ENCODE data around the gene CRTC1.

Gene CRTC1

DNA sequence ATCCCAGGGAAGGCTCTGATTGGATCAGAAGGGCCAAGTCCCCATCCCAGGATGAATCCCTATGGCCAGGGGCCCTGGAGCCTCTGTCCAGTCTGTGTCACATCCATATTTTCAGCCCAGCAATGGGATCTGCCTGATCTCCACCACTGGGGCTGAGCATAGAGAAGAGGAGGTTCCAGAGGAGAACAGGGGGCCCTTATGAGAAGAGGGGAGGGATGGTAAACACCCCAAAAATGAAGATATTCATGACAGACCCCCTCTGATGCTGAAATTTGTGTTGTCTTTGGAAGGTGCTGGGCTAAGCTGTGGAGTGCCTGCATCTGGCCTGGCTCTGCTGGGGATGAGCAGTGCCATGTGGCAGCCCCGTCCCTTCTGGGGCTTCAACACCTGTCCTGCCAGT is 32.2 kb upstream of the CRTC1 start:
- DNase-seq (ENCODE audit: low read depth in 3 of 3) = no peak

DNA sequence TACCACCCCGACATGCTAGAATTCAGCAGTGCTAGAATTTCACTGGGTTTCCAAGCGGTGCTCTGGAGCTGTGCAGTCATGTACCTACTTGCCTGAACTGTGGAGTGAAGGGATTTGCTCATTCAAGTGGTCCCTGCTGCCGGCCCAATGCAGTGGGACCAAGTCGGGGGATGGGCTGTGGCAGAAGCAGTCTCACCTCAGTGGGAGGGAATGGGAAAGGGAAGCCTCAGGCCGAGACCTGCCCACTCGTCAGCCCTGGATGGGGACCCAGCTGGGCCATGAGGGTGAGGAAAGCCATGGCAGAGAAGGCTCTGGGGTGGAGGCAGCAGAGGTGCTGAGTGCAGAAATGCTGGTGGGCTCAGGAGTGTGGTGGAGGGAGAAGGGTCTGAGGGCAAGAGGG is 31.7 kb upstream of the CRTC1 start:
- DNase-seq (ENCODE audit: low read depth in 3 of 3) = no peak

- no peak for DNase-seq (ENCODE audit: low read depth in 3 of 3)
These were observed 29.6 kb upstream of the CRTC1 start for GRCh38 chr19:18653853-18654252.

DNA sequence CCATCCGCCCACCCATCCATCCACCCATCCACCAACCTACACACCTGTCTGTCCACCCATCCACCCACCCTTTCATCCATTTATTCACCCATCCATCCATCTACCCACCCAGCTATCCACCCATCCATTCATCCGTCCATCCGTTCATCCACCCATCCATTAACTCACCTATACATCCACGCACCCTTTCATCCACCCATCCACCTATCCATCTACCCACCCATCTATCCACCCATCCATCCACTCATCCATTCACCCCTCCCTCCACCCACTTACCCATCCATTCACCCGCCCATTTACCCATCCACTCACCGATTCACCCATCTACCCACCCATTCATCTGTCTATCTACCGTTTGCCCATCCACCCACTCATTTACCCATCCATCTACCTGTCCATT is 29.0 kb upstream of the CRTC1 start:
- no peak for DNase-seq (ENCODE audit: low read depth in 3 of 3)

GRCh38 chr19:18655173-18655844 is 28.2 kb upstream of the CRTC1 start:
- no peak for DNase-seq (ENCODE audit: low read depth in 3 of 3)

GRCh38 chr19:18656337-18657086 is 27.0 kb upstream of the CRTC1 start:
- DNase-seq (ENCODE audit: low read depth in 3 of 3) = no peak

DNA sequence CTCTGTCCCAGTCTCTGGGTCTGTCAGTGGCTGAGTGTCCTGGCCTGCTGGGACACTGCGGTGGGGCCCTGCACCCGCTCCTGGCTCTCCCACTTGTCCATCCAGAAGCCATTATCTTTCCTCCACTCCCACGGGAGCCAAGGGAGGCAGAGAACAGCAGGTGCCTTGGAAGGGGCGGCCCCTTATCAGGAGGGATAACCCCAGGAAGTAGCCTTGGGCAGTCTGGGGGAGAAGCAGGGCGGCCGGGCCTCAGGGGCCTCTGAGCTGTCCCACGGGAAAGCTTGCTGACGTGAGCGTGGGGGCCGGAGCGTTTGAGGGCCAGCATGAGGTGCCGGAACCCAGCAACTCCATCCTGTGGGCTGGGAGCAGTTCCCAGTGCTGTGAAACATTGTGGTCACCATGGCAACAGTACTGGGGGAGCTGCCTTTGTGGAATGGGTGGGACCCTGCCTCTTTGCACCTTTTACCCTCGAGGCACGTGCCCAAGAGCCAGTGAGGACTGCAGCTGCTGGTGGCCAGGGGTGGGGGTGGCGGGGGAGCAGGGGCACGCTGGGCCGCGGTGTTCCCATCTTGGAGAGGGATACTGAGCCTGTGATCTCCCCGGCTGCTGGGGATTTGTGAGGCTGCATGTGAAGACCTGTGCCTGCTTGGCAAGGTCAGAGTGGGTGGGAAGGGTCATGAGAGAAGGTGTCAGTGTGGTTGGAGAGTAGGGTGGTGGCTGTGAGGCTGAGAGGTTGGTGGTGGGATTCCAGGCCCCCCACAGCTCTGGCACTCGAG is 25.7 kb upstream of the CRTC1 start:
- DNase-seq (ENCODE audit: low read depth in 3 of 3) = no peak

DNA sequence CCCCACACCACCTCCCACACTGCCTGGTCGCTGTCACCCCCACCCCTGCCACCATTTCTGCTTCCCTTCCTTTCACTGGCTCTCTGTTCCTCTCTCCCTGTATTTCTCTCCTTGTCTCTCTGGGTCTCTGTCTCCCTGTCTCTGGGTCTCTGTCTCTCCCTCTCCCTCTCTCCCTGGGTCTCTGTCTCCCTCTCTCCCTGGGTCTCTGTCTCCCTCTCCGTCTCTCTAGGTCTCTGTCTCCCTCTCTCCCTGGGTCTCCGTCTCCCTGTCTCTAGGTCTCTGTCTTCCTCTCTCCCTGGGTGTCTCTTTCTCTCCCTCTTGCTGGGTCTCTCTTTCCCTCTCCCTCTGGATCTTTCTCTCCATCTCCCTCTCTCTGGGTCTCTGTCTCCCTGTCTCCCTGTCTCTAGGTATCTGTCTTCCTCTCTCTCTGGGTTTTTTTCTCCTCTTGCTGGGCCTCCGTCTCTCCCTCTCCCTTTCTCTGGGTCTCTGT is 25.1 kb upstream of the CRTC1 start:
- no peak for DNase-seq (ENCODE audit: low read depth in 3 of 3)

DNA sequence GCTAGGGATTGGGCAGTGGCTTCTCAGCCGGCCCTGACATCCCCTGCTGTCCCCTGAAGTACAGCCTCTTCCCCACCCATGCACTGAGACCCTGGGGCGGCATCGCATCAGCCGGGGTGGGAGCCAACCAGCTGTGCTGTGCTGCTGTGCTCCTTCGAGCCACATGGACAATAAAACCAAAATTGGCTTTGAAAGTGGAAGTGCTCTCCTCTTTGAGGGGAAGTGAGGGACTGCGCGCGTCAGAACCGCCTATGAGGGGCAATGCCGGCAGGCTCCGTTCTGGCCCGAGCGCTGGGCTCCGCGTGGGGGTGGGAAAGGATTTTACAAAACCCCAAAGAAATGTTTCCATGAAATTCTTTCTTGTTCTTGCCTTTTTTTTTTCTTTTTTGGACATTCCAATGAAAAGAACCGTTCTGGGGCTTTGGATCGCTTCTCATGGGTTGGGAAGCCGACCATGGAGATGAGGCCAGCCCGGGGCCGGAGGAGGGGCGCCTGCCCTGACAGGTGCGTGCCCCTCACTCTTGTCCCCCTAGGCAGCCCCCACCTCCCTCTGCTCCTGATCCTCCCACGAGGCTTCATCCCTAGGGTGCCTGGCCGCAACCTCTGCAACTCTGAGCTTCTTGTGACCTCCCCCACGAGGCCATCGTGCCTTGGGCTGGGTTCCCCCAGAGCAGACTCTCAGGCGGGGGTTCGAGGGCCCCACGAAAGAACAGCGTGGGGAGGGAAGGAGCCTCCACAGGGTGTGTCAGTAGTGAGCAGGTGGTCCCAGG is 24.0 kb upstream of the CRTC1 start:
- DNase-seq (ENCODE audit: low read depth in 3 of 3) = no peak

DNA sequence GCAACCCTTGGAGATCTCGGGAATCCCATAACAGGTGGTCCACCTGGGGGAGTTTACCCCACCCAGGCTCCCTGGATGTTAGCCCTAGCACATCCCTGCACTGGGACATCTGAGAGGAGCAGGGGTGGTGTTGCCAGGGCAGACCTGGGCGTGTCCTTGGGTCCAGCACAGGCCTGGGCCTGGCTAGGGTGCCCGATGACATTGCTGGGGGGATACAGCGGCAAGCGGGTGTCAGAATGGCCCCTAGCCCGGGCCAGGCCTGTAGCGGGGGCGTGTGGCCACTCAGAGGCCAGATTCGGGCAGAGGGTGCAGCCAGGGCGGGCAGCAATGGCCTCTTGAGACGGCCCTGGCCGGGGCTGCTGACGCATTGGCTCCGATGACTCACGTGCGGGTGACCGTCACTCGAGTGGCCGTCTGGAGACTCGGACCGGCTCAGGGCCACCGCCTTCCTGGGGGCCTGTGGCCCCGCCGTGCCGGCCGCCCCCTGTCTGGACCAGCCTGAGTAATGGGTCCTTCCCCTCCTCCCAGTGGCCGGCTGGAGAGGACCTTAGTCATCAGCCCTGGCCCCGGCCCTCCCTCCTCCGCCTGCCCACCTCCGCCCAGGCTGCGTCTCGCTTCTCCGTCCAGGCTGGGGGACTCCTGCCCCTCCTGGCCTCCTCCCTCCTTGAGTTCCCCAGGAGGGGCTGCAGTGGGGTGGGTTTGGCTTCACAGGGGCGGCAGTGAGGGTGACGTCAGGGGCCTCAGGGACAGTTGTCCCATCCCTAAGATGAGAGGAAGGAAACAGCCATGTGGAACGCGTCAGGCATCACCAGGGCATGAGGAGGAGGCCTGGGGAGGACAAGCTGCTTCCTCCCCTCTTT is 23.2 kb upstream of the CRTC1 start:
- no peak for DNase-seq (ENCODE audit: low read depth in 3 of 3)

GRCh38 chr19:18660939-18661670 is 22.4 kb upstream of the CRTC1 start:
- no peak for DNase-seq (ENCODE audit: low read depth in 3 of 3)

GRCh38 chr19:18662972-18663732 is 20.3 kb upstream of the CRTC1 start:
- DNase-seq (ENCODE audit: low read depth in 3 of 3) = no peak

GRCh38 chr19:18663940-18664530 is 19.4 kb upstream of the CRTC1 start:
- DNase-seq (ENCODE audit: low read depth in 3 of 3) = no peak

- DNase-seq (ENCODE audit: low read depth in 3 of 3) = no peak
These were observed 17.7 kb upstream of the CRTC1 start for GRCh38 chr19:18665771-18666202.

DNA sequence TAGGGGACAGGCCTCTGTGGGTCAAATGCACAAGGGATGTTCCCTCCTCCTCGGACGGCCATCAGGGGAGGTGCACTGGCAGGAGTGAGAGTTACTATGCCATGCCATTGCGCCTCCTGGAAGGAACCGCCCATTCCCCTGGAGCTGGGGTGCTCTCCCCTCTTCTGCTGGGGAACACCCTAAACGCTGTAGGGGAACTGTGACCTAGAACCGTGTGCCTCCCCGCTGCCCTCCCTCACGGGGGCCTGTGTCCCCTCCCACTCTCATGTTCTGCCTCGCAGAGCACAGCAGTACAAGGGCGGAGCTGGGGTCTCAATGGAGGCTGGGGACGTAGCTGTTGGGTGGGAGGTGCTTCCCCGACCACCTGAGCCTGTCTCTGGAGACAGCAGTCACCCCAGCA is 17.2 kb upstream of the CRTC1 start:
- DNase-seq (ENCODE audit: low read depth in 3 of 3) = no peak

GRCh38 chr19:18666784-18667183 is 16.7 kb upstream of the CRTC1 start:
- no peak for DNase-seq (ENCODE audit: low read depth in 3 of 3)

DNA sequence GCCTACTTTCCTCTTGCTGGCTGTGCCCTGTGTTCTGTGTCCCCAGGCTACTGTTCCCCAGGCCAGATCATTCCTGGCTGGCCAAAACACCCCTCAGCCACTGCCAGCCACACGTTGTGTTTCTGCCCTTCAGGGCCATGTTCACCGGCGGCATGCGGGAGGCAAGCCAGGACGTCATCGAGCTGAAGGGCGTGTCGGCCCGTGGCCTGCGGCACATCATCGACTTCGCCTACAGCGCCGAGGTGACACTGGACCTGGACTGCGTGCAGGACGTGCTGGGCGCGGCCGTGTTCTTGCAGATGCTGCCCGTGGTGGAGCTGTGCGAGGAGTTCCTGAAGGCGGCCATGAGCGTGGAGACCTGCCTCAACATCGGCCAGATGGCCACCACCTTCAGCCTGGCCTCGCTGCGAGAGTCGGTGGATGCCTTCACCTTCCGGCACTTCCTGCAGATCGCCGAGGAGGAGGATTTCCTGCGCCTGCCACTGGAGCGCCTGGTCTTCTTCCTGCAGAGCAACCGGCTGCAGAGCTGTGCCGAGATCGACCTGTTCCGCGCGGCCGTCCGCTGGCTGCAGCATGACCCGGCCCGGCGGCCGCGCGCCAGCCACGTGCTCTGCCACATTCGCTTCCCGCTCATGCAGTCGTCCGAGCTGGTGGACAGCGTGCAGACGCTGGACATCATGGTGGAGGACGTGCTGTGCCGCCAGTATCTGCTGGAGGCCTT is 15.8 kb upstream of the CRTC1 start:
- no peak for DNase-seq (ENCODE audit: low read depth in 3 of 3)

DNA sequence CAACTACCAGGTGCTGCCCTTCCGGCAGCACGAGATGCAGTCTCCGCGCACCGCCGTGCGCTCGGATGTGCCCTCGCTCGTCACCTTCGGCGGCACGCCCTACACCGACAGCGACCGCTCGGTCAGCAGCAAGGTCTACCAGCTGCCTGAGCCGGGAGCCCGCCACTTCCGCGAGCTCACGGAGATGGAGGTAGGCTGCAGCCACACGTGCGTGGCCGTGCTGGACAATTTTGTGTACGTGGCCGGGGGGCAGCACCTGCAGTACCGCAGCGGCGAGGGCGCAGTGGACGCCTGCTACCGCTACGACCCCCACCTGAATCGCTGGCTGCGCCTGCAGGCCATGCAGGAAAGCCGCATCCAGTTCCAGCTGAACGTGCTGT is 15.2 kb upstream of the CRTC1 start:
- no peak for DNase-seq (ENCODE audit: low read depth in 3 of 3)
